H1 (cell line): ENCODE data around the gene TIMP3. TPM values are rescaled to one million over a fixed set of nuclear protein-coding genes. Genes with fewer than 3 reads are reported as not detected.

Experiments
- BCL11A ChIP-seq, 2 experiments: IDR thresholded peaks; one replicate each; pipeline ENCODE4 v1.6.1; 2011; ENCODE audit warnings: low read depth in 2 of 2, low read length in 2 of 2, mild to moderate bottlenecking in 2 of 2
- FOSL1 ChIP-seq: IDR thresholded peaks from 2 replicates; pipeline ENCODE4 v1.6.1; 2011; ENCODE audit warnings: mild to moderate bottlenecking, low read depth, low read length, moderate library complexity; ENCODE audit not compliant: insufficient read depth
- TAF7 ChIP-seq: optimal IDR thresholded peaks from 2 replicates; pipeline ENCODE3; 2011; ENCODE audit warnings: low read depth, mild to moderate bottlenecking, inconsistent platforms, low read length, moderate library complexity, borderline replicate concordance
- polyA plus RNA-seq, 7 experiments: library from polyadenylated mRNA; depleted of rRNA in 3 of 7; stranded (reverse) in 5 of 7; unstranded in 2 of 7; fragments of >200 nt in 5 of 7; fragments of 200-250 nt in 2 of 7; gene quantifications; 1 replicate in 5 of 7; 2 replicates in 1 of 7; 4 replicates in 1 of 7; pipeline versions ENCODE4 v1.2.1 to v1.2.3, GENCODE V29; 2011 to 2013; ENCODE audit warnings: missing spikeins in 2 of 7, mixed read lengths in 2 of 7
- total RNA-seq: library from RNA; stranded (reverse); fragmentation: NEBNext Ultra II Directional; extraction: Animal tissue kit (Norgen Biotek cat#: 25700); gene quantifications from 2 replicates; pipeline ENCODE4 v1.2.1, GENCODE V29; 2021
- TF ChIP-seq, protein P1 (sequence below): fragments of 300-600 bp; sonication (generic); IDR thresholded peaks from 2 replicates; pipeline ENCODE4 v1.7.1; 2012; ENCODE audit warnings: low read length, moderate library complexity, mild to moderate bottlenecking, inconsistent platforms; ENCODE audit not compliant: insufficient replicate concordance

TIMP3 gene
- total and polyA plus RNA-seq, 2 of the 8 experiments (the other 6 are each of a cell fraction or from before 2014, with no cell fraction given): 1.3 to 4.7 TPM

DNA sequence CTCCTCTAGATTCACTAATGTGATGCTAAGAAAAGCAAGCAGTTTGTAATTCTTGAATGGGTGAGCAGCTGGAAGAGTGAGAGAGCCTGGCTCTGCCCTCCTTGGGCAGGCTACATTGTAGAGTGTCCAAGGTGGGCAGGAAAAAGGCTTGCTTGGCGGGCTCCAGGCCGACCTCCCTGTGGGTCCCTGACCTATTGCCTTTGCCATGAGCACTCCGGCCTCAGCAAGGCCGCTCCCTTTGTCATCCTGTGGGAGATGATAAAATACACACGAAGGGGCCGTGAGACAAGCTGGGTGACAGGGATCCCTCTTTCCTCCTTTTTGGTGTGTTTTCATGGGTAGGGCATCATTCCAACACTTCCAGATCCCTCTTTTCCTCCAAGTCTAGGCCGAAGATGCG lies 41.8 kb downstream of the TIMP3 start (continued):
- TF ChIP-seq BCL11A (IDR thresholded peaks at IDR 0.05; ENCODE audit: low read depth in 2 of 2, low read length in 2 of 2): no peak
- TF ChIP-seq, protein P1, sequence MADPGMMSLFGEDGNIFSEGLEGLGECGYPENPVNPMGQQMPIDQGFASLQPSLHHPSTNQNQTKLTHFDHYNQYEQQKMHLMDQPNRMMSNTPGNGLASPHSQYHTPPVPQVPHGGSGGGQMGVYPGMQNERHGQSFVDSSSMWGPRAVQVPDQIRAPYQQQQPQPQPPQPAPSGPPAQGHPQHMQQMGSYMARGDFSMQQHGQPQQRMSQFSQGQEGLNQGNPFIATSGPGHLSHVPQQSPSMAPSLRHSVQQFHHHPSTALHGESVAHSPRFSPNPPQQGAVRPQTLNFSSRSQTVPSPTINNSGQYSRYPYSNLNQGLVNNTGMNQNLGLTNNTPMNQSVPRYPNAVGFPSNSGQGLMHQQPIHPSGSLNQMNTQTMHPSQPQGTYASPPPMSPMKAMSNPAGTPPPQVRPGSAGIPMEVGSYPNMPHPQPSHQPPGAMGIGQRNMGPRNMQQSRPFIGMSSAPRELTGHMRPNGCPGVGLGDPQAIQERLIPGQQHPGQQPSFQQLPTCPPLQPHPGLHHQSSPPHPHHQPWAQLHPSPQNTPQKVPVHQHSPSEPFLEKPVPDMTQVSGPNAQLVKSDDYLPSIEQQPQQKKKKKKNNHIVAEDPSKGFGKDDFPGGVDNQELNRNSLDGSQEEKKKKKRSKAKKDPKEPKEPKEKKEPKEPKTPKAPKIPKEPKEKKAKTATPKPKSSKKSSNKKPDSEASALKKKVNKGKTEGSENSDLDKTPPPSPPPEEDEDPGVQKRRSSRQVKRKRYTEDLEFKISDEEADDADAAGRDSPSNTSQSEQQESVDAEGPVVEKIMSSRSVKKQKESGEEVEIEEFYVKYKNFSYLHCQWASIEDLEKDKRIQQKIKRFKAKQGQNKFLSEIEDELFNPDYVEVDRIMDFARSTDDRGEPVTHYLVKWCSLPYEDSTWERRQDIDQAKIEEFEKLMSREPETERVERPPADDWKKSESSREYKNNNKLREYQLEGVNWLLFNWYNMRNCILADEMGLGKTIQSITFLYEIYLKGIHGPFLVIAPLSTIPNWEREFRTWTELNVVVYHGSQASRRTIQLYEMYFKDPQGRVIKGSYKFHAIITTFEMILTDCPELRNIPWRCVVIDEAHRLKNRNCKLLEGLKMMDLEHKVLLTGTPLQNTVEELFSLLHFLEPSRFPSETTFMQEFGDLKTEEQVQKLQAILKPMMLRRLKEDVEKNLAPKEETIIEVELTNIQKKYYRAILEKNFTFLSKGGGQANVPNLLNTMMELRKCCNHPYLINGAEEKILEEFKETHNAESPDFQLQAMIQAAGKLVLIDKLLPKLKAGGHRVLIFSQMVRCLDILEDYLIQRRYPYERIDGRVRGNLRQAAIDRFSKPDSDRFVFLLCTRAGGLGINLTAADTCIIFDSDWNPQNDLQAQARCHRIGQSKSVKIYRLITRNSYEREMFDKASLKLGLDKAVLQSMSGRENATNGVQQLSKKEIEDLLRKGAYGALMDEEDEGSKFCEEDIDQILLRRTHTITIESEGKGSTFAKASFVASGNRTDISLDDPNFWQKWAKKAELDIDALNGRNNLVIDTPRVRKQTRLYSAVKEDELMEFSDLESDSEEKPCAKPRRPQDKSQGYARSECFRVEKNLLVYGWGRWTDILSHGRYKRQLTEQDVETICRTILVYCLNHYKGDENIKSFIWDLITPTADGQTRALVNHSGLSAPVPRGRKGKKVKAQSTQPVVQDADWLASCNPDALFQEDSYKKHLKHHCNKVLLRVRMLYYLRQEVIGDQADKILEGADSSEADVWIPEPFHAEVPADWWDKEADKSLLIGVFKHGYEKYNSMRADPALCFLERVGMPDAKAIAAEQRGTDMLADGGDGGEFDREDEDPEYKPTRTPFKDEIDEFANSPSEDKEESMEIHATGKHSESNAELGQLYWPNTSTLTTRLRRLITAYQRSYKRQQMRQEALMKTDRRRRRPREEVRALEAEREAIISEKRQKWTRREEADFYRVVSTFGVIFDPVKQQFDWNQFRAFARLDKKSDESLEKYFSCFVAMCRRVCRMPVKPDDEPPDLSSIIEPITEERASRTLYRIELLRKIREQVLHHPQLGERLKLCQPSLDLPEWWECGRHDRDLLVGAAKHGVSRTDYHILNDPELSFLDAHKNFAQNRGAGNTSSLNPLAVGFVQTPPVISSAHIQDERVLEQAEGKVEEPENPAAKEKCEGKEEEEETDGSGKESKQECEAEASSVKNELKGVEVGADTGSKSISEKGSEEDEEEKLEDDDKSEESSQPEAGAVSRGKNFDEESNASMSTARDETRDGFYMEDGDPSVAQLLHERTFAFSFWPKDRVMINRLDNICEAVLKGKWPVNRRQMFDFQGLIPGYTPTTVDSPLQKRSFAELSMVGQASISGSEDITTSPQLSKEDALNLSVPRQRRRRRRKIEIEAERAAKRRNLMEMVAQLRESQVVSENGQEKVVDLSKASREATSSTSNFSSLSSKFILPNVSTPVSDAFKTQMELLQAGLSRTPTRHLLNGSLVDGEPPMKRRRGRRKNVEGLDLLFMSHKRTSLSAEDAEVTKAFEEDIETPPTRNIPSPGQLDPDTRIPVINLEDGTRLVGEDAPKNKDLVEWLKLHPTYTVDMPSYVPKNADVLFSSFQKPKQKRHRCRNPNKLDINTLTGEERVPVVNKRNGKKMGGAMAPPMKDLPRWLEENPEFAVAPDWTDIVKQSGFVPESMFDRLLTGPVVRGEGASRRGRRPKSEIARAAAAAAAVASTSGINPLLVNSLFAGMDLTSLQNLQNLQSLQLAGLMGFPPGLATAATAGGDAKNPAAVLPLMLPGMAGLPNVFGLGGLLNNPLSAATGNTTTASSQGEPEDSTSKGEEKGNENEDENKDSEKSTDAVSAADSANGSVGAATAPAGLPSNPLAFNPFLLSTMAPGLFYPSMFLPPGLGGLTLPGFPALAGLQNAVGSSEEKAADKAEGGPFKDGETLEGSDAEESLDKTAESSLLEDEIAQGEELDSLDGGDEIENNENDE: no peak
- TF ChIP-seq TAF7: no peak
- no peak for TF ChIP-seq FOSL1
- TF ChIP-seq, all 59 proteins: peak for 0
